GM18907 (cell line): Measurements from ENCODE around the gene HPD.

Source experiments
- ATAC-seq: cut with Tn5 transposase; IDR thresholded peaks from one replicate; pipeline ENCODE4 v1.9.1; 2021; ENCODE audit warnings: mild to moderate bottlenecking, moderate library complexity; ENCODE audit not compliant: unreplicated experiment

HPD gene

DNA sequence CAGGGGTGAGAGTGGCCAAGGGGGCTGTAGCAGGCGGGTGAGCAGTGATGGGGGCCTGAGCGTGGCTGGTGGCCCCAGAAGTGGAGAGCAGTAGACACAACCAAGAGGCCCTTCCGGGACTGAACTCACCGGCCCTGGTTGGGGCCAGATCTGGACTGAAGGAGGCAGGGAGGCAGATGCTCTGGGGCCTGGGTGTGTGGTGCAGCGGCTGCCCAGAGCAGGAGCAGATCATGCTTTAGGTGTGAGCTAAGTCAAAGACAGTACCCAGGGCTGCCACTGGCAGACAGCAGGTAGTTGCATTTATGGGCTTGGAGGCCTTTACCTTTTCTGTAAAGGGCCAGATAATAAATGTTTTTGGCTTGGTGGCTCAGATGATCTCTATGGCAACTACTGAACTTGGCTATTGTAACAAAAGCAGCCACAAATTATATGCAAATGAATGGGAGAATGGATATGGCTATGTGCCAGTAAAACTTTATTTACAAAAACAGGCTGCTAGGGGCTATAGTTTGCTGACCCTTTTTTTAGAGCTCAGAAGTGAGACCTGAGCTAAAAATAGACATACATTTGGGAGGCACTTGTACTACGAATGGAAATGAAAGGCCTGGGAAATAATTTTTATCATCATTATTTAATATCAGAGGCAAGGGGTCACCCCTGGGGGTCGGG lies 29.3 kb downstream of the HPD start:
- no peak for ATAC-seq

DNA sequence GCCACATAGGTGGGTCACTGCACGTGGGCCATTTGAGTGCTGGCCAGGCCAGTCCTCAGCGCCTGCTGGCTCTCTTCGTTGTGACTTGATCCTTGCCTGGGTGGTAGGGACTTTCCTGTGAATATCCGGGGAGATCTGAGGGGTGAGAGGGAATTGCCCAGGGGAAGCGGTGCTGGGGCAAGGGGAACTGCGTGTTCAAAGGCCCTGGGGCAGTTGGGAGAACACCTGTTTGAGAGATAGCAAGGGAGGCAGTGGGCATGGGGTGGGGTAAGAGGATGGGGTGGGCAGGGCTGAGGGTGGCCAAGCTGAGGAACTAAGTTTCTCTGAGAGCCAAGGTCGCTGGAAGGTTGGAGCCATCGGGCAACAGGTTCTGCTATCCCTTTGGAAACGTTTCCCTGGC lies 29.8 kb downstream of the HPD start:
- no peak for ATAC-seq

DNA sequence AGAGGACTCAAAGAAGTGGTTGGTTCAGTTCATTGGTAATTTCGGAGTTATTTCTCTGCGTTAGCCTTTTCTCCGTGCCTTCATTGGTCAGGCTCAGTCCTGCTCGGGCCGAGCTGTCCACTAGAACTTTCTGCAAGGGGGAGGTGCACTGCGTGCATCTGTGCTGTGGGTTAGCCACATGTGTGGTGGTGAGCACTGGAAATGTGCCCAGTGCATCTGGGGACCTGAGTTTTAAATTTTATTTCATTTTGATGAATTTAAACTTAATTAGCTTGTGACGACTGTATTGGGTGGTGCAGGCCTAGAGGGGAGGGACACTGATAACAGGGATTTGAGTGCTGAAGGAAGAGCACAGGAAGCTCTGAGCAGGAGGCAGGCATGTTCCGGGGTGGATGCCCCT lies 30.4 kb downstream of the HPD start:
- ATAC-seq, result no peak

DNA sequence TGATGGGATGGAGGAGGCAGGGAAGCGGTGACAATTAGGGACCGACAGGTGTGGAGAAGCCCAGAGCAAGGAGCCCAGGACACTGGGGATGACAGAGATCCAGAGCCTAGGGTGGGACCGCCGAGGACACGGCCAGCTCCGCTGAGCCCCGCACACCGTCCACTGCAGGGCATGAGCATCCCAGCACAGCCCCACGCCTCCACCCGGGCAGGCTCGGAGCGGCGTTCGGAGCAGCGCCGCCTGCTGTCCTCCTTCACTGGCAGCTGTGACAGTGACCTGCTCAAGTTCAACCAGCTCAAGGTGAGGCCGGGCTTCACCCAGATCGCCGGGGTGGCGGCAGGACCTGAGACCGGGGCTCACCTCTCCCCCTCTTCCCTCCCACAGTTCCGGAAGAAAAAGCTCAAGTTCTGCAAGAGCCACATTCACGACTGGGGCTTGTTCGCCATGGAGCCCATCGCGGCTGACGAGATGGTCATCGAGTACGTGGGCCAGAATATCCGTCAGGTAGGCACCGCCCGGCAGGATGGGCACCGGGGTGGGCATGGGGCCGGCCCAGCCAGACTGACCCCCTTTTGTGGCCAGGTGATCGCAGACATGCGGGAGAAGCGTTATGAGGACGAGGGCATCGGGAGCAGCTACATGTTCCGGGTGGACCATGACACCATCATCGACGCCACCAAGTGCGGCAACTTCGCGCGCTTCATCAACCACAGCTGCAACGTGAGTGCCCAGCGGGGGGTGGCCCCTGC lies 31.1 kb downstream of the HPD start:
- no peak for ATAC-seq

DNA sequence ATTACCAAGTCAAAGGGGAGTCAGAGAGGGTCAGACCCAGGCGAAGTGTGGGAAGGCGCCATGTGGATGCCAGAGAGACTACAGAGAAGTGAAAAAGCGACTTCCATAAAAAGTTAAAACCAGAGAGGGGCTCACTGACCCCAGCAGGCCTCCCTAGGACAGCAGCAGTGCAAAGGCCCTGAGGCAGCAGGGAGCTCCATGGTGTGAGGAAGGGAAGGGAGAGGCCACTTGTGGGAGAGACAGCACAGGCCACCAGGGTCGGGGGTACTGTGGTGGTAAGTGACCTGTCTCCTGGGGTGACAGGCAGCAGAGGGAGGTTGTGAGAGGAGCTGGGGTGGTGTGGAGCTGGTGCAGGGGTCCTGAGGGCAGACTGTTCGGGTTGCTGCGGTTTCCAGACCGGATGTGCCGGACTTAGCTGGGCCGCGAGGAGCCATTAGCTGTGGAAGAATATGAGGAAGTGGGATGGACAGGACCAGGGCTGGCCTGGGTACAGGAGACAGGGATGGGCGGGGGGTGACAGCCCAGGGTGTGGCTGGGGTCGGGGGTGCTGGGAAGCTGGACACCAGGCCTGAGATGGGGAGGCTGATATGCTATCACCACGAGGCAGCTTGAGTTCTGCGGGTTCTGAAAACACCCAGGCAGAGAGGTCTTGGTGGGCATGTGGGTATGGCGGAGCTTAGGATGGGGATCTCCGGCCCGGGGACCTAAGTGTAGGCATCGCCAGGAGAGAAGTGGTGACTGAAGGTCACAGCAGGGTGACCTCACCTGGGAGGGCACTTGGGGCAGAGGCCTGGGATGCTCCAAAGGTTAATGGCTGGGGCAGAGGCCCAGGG lies 32.1 kb downstream of the HPD start:
- no peak for ATAC-seq

DNA sequence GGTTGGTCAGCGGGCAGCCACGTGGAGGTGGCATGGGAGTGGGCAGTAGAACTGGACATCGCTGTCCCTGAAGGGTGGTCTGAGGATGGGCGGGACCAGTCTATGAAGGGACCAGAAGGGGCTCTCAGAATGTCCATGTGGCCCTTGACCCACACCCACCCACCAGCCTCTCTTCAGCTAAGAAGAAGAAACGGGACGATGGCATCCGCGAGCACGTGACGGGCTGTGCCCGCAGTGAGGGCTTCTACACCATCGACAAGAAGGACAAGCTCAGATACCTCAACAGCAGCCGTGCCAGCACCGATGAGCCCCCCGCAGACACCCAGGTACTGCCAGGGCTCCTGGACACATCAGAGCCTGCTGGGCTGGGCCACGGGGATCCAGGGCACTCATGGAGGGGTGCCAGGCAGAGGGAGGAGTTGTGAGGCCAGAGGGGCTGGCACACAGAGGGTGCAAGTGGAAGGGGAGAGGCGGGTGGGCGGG lies 33.6 kb downstream of the HPD start:
- ATAC-seq, result no peak

DNA sequence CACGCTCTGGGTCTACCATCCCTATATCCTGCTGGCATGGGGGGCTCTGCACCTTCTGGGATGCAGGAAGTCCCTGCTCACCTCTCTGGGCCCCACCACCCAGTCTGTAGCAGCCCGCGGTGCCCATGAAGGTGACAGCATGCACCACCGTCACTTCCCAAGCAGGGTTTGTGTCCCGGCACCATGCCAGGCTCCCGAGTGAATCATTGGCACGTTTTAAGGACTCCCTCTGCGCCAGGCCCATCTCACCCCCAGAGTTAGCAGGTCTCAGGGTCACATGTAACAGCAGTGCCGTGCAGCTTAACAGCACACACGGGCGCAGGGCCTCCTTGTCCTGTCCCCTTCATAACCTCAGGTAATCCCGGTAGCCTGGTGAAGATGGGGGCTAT lies 34.9 kb downstream of the HPD start:
- no peak for ATAC-seq

DNA sequence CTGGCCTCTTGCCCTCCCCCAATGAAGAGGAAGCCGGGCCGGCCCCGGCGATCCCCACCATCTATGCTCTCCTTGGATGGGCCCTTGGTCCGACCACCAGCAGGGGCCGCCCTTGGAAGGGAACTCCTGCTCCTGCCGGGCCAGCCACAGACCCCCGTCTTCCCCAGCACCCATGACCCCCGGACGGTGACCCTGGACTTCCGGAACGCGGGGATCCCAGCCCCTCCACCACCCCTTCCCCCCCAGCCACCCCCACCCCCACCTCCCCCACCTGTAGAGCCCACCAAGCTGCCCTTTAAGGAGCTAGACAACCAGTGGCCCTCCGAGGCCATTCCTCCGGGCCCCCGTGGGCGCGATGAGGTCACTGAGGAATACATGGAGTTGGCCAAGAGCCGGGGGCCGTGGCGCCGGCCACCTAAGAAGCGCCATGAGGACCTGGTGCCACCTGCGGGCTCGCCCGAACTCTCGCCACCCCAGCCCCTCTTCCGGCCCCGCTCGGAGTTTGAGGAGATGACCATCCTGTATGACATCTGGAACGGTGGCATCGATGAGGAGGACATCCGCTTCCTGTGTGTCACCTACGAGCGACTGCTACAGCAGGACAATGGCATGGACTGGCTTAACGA lies 35.4 kb downstream of the HPD start:
- no peak for ATAC-seq

DNA sequence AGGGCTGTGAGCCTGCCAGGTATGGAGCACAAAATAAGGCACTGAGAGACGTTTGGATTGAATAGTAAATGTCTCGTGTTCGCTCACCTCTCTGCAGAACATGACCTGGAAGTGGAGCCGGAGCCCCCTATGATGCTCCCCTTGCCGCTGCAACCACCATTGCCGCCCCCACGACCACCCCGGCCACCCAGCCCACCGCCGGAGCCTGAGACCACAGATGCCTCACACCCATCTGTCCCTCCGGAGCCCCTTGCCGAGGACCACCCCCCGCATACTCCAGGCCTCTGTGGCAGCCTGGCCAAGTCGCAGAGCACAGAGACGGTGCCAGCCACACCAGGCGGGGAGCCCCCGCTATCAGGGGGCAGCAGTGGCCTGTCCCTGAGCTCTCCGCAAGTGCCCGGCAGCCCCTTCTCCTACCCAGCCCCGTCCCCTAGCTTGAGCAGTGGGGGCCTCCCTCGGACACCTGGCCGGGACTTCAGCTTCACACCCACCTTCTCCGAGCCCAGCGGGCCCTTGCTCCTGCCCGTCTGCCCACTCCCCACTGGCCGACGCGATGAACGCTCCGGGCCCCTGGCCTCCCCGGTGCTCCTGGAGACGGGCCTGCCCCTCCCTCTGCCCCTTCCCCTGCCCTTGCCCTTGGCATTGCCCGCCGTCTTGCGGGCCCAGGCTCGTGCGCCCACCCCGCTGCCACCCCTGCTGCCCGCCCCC lies 36.1 kb downstream of the HPD start:
- no peak for ATAC-seq

DNA sequence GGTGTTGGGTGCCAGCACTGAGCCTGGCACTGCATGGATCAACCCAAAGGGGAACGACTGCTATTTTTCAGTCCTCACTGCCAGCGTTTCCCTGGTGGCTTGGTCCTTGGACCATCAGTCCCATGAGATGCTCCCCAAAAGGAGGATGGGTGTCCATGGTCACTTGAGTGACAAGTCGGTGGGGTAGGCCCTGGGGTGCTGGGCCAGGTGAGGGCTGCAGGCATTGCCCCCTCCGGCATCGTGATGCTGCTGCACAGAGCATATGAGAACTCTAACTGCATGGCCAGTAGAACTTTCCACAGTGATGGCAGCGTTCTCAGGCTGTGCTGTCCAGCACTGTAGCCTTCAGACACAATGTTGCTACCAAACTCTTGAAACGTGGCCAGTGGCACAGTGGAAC lies 38.6 kb downstream of the HPD start:
- ATAC-seq, result no peak

DNA sequence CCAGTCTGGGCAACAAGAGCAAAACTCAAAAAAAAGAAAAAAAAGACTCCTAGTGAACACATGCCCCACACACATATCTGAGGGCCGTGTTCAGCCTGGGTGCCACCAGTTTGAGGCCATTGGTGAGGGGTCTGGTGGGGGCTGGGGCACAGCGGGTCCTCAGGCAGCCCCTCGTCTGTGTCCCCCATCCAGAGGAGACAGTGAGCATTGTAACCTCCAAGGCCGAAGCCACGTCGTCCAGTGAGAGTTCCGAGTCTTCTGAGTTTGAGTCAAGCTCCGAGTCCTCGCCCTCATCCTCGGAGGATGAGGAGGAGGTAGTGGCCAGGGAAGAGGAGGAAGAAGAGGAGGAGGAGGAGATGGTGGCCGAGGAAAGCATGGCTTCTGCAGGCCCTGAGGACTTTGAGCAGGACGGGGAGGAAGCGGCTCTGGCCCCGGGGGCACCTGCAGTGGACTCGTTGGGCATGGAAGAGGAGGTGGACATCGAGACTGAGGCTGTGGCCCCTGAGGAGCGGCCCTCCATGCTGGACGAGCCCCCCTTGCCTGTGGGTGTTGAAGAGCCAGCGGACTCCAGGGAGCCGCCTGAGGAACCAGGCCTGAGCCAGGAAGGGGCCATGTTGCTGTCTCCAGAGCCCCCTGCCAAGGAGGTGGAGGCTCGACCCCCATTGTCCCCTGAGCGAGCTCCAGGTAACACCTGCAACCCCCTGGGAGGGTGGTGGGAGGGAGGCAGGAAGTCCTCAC lies 39.3 kb downstream of the HPD start:
- no peak for ATAC-seq

DNA sequence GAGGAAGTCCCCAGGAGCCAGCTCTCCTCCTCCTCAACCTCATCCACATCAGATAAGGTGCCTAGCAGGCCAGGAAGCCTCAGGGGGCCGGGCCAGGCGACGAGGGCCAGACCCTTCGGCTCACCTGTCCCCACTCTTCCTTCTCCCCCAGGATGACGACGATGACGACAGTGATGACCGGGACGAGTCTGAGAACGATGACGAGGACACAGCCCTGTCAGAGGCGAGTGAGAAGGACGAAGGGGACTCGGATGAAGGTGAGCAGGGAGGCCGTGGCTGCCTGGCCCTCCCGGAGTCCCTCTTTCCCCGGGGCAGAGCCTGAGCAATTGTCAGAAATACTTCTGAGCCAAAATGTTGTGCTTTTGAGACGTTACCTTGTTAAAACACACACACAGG lies 41.0 kb downstream of the HPD start:
- no peak for ATAC-seq

DNA sequence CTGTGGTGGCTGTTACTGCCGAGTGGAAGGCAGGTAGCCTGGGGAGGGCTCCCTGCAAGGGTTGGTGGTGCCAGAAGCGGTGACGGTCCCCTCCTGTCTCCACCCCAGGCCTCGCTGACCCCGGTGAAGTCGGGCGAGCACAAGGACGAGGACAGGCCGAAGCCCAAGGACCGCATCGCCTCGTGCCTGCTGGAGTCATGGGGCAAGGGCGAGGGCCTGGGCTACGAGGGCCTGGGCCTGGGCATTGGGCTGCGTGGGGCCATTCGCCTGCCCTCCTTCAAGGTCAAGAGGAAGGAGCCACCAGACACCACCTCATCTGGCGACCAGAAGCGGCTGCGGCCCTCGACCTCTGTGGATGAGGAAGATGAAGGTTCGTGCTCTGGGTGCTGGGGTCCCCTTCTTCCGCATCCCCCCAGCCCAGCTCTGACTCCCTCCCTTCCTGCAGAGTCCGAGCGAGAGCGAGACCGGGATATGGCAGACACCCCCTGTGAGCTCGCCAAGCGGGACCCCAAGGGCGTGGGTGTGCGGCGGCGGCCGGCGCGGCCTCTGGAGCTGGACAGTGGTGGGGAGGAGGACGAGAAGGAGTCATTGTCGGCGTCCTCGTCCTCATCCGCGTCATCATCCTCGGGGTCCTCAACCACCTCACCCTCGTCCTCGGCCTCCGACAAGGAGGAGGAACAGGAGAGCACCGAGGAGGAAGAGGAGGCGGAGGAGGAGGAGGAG lies 41.6 kb downstream of the HPD start:
- ATAC-seq, result no peak

DNA sequence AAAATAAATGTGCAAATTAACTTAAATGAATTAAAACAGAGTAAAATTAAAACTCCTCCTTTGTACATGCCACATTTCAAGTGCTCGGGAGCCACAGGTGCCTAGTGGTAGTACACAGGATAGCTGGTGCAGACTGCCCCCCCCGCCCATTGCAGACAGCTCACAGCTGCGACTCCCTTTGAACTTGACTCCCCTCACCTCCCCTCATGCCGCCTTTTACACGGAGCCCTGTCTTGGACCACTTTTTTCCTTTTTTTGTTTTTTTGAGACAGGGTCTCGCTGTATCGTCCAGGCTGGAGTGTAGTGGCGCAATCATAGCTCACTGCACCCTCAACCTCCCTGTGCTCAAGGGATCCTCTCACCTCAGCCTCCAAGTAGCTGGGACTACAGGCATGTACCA lies 43.4 kb downstream of the HPD start:
- no peak for ATAC-seq

DNA sequence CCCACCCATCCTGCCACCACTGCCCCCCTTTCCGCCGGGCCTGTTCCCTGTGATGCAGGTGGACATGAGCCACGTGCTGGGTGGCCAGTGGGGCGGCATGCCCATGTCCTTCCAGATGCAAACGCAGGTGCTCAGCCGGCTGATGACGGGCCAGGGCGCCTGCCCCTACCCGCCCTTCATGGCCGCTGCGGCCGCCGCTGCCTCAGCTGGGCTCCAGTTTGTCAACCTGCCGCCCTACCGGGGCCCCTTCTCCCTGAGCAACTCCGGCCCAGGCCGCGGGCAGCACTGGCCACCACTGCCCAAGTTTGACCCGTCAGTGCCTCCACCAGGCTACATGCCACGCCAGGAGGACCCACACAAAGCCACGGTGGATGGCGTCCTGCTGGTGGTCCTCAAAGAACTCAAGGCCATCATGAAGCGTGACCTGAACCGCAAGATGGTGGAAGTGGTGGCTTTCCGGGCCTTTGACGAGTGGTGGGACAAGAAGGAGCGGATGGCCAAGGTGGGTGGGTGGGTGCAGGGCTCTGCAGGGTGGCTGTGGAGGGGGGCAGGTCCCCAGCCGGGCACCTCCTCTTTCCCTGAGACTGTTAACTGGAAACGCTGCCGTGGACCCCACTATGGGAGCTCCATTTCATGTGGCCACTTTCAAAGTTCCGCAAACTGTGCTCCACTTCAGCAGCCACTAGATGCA lies 44.1 kb downstream of the HPD start:
- no peak for ATAC-seq

DNA sequence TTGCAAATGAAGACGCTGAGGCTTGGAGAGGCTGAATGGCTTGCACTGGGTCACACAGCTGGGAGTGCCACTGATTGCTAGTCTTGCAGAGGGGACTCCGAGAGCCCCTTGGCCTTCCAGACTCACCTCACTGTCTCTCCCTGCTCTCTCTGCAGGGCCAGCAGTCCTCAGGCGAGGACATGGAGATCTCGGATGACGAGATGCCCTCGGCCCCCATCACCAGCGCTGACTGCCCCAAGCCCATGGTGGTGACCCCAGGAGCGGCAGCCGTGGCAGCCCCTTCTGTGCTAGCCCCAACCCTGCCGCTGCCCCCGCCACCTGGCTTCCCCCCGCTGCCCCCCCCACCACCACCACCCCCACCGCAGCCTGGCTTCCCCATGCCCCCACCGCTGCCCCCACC lies 44.7 kb downstream of the HPD start:
- ATAC-seq, result no peak

DNA sequence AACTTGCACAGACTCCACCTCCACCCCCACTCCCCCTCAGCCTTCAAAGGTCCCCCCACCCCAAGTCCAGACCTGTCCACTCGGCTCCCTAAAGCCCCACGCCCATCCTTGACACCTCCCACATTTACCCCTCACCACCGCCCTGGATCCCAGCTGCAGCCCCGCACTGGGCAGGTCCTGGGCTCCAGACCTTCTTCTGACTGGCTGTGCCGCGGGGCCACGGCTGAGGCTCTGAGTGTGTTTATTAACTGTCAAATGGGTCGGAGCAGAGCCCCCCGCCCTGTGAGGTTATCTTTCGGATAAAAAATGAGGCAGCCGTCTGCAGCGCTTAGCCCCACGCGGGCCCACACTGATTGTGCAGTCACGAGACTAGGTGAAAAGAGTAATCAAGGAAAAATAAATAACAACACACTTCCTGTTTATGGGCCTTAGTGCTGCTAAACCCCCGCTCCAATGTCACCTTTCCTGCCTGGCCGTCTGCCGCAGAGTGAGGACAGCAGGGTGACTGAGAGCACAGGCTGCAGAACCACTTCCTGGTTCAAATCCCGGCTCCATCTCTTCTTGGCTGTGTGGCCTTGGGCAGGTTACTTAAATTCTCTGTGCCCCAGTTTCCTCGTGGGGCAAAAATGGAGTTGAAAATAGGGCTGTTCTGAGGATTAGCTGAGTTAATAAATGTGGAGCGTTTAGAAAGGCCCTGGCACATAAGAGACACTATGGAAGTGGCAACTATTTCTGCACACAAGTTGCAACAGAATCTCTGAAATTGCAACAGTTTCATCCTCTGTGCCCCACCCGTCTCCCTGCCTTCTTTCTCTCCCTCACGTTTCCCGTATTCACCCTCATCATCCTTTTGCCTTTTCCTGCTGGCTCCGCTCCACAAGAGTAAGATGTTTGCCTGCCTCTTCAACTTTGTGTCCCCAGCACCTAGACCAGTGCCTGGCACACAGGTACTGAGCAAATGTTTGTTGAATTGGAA lies 45.5 kb downstream of the HPD start:
- ATAC-seq, result no peak
